ENCODE results near the gene C1orf159.

The C1orf159 gene

GRCh38 chr1:1090424-1091343 lies 25.2 kb downstream of the C1orf159 start:
- no peak for DNase-seq

DNA sequence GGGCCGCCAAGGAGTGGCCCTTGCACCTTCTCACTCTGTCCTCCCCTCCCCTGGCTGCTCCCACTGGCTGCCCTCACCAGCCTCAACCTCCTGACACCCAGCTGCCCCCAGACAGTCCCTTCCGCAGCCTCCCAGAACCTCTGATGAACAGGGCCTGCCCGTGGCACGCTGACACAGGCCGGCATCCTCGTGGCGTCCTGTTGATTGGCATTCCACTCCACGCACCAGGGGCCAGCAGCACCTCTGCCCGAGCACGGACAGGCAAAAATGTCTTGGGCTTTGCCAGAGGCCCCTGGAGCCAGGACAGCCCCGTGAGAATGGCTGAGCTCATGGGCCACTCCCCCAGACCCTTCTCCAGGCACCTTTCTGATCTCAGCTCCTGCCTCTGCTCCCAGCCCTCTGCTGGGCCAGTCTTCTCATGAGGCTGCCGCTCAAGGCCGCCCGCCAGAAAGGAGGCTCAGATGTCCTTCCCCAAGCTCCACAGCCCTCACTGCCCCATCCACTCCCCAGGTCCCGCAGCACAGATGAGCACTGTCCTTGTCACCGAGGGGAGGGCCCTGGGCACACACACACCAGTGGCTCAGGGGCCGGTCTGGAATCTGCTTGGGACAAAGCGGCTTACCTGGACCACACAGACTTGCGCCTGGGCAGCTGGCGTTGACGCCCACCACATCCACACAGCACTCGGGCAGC lies 26.0 kb downstream of the C1orf159 start:
- no peak for DNase-seq

DNA sequence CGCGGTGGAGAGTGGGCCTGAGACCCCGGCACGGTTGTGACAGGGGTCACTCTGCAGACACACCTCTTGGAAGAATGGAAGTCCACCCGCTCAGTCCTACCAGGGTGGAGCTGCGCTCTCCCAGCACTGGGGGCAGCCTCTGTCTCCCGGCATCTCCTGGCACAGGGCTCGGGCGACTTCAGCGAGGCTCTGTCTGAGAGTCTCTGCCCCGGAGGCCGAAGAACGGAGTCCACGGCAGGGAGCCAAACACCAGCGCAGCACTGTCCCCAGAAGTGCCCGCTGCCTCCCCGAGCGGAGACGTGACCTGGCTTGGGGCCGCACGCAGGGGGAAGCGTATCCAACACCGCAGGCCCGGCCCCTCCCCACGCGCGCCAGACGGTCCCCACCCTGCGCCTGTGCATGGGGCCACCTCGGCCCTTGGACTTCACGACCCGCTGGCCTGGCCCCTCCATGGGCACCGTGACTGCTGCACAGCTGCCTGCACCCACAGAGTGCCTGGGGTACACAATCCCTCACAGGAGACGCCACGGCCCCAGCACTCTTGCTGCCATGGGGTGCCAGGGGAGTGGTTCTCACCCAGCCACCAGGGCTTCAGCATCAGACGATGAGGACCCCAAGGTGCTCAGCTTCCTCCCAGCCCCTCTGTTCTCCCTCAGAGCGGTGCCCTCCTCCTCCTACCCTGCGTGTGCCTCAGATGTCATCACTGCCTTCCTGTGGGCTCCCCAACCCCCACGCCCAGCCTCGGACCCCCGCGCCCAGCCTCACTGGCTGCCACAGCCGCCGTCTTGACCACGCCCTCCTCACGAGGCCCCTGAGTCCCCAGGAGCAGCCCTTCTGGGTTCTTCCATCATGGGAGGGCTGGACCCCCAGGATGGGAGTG lies 26.8 kb downstream of the C1orf159 start:
- no peak for DNase-seq

DNA sequence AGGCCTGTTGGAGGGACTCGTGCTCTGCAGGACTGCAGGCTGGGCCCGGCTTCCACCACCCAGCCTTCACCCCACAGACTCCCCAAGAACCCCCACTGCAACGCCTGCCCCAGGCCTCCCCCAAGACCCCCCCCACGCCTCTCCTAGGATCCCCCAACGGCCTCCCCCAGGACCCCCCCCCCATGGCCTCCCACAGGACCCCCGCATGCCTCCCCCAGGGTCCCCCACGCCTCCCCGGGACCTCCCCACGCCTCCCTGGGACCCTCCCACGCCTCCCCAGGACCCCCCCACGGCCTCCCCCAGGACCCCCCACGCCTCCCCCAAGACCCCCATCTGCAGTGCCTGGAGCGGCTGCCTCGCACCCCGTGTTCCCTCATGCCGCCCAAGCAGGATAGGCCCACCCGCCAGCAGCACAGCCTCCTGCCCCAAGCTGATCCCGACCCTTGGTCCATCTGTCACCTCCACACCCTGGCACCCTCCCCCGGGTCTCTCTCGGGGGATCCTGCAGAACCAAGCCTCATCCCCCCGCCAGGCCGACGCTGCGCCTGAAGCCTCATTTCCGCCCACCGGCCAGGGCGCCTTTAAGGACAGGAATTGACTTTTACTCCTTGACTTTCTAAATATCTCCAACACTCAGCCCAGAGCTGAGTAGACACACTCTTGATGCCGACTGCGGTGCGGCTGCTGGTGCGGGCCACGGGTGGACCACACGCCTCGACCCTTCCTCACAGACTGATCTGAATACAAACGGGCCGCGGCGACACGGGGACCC lies 27.7 kb downstream of the C1orf159 start:
- DNase-seq: no peak

GRCh38 chr1:1087351-1088028 lies 28.4 kb downstream of the C1orf159 start:
- DNase-seq: no peak

DNA sequence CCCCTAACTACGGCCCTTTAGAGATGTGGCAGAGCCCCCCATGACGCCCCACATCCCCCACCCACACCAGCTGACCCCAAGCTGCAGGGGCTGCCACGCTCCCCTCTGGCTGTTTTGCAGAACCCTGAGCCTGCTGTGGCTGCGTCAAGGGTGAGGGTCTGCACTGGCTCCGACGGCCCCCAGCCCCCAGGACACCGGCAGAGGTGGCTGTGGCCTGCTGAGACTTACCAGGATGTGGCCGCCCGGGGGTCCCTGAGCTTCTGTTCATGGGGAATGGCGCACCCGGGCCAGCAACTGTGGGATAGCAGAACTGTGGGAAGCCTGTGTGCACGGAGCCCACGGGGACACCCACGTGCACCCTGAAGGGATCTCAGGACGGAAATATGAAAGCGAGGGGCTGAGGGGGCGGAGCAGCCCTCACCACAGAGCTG lies 29.0 kb downstream of the C1orf159 start:
- no peak for DNase-seq

DNA sequence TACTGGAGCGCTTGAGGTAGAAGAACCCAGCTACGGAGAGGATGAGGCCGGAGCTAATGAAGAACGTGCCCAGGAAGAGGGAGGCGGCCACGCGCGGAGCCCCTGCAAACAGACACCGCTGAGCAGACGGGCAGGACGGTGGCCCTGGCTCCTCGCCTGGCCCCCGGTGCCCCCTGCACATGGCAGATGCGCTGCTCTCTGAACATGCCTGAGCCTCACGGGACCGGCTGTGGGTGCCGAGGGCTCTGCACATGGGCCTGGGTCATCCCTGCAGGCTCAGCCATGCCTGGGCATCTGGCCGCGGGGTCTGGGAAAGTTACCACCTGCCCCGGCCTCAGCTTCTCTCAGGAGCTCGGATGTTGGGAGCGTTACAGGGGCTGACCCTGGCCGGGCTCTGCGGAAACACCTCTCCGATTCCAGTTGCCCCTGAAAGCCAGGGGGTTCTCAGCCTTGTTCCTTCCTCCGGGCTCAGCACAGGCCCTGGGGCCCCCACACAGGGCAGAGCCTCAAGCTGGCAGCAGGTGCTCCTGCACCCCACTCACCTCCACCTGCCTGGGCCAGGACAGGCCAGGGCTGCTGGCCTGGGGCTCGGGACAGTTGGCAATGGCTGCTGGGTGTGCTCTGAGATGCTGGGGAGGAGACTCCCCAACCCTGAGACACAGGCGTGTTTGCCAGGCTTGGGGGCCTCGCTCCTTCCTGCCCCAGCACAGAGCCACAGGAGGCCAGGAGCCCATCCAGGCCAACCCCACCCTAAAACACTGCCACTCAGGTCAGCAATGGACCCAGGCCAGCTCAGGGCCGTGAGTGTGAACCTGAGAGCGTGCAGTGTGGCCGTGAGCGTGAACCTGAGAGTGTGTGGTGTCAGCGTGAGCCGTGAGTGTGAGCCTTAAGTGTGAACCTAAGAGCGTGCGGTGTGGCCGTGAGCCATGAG lies 29.7 kb downstream of the C1orf159 start:
- DNase-seq: no peak

DNA sequence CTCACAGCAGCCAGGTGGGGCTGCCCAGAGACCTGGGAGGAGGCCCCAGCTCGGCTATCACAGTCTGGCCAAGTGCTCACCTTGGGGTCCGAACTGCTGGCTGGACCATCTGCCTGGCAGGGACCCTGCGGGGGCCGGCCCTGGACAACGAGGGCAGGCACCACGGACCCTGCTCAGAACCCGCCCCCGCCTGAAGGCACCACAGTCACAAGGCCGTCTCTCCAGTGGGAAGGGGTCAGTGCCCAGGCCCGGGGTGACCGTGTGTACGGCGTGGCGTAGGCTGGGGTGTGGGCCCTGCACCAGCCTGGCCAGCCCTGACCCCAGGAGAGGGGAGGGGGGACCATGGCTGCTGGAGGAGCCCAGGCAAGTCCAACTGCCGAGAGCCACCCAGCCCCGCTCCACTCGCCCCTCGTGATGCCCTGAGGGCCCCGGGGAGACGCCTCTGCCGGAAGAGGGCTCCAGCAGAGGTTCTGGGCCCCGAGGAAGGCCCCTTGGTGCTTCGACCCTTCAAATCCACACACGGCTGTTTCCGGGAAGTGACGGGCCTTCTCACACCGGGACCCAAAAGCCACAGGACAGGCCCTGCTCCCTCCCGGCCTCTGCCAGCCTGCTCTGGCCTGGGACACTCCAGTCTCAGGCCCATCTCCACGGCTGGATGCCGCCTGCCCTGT lies 30.6 kb downstream of the C1orf159 start:
- DNase-seq: no peak

- DNase-seq: no peak
These were observed 31.3 kb downstream of the C1orf159 start for GRCh38 chr1:1084372-1085170.

DNA sequence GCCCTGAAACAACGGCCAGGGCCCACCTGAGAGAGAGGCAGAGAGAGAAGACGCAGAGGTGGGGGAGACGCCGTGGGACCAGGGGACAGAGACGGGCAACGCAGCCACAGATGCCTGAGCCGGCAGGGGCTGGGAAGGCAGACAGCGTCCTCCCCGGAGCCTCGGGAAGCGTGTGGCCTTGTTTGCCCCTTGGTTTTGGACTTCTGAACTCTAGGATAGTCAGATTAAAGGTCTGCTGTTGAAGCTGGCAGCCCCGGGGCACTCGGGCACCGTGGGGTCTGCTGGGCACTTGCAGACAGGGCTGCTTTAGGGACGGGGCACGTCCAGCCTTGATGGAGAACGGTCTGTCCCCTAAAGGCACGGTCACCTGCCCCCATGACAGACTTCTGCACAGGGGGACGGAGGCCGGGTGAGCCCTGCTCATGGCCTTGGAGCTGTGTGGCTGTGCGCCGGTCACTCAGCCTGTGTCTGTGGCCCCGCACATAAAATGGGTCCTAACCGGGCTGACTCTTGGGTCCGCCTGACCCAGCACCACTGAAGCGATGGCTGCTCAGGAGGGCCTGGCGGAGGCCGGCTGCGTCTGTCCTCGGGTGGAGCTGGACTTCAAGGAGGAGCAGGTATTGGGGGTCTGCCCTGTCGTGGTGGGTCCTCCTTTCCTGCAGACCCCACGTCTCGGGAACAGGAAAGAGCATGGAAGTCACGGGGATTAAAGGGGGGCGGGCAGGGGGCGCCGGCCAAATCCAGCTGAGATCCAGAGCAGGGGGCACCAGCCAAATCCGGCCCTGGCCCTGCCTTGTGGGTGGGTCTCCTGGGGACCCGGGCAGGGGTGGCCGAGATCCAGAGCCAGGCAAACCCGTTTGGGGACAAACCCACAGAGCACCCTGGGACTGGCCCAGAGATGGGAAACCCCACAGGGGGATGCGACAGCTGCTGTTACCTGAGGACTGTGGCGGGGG lies 32.2 kb downstream of the C1orf159 start:
- no peak for DNase-seq

GRCh38 chr1:1082776-1083415 lies 33.0 kb downstream of the C1orf159 start:
- no peak for DNase-seq

DNA sequence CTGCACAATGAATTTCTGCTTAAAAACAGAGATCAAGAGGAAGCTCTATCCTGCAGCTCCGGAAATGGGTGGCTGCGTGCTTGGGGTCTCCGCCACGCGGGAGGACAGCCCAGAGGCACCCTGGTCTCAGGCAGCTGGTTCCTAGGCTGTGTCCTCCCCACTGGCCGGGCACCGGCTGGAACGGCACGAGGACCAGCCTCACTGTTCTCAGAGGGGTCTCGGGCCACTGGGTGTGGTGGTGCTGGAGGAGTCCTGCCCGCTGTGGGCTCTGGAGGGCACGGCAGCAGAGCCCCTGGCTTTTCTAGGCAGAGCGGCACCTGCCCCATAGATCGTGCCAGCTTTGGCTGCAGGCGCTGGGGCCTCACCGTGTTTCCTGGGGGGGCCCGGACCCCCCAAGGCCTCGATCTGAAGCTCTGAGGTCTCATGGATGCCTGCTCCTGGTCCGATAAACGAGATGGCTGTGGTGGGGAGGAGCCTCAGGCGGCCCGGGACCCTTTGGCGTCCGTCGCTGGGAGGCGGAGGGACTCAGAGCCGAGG lies 33.6 kb downstream of the C1orf159 start:
- no peak for DNase-seq

GRCh38 chr1:1081311-1082238 lies 34.3 kb downstream of the C1orf159 start:
- DNase-seq: no peak

- DNase-seq: no peak
These were observed 35.0 kb downstream of the C1orf159 start for GRCh38 chr1:1080951-1081310.

DNA sequence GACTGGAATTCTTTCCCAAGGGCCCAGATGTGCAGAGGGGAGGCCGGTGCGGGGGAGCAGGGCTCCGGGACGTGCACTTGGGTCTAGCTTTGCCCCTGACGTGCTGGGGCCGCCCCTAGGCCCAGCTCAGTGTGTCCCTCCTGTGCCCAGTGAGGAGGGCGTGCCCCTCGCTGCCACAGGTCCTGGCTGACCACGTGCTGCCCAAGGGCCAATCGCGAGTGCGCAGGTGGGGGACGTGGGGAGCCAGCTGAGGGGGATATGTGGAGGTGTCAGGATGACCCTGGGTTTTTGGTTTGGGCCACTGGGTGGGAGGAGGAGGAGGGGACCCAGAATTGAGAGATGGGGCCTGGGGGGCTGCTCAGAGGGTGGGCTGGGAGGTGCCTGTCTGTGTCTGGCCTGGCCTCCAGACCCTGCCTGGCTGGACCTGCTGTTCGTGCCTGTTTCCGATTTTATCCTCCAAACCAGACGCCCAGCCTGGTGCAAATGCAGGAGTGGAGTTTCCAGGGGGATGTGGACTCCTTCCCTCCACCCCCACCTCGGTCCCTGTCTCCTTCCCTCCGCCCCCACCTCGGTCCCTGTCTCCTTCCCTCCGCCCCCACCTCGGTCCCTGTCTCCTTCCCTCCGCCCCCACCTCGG lies 35.6 kb downstream of the C1orf159 start:
- no peak for DNase-seq
